Adipocyte (in vitro differentiated cells): Measurements from ENCODE around the gene ARL4C.

ENCODE experiments used
- DNase-seq: peaks from one replicate; pipeline ENCODE4 v3.0.0-alpha.2; 2015; ENCODE audit warnings: low read depth
- H3K27me3 ChIP-seq: replicated peaks from 2 replicates; pipeline ENCODE4 v1.7.0; 2013; ENCODE audit warnings: mild to moderate bottlenecking, low read length, moderate library complexity; ENCODE audit not compliant: control insufficient read depth, insufficient read depth
- H3K36me3 ChIP-seq: 2 replicates; pipeline ENCODE4 v1.7.0; 2013; ENCODE audit warnings: low read length, mild to moderate bottlenecking, moderate library complexity; ENCODE audit not compliant: control insufficient read depth, insufficient read depth, severe bottlenecking
- H3K4me1 ChIP-seq: 2 replicates; pipeline ENCODE4 v1.7.0; 2013; ENCODE audit warnings: mild to moderate bottlenecking, low read length, moderate library complexity; ENCODE audit not compliant: control insufficient read depth, insufficient read depth
- H3K4me3 ChIP-seq: 2 replicates; pipeline ENCODE4 v1.7.0; 2013; ENCODE audit warnings: mild to moderate bottlenecking, low read length, moderate library complexity
- H3K9ac ChIP-seq: 2 replicates; pipeline ENCODE4 v1.7.0; 2013; ENCODE audit warnings: mild to moderate bottlenecking, low read length, moderate library complexity
- H3K9me3 ChIP-seq: 2 replicates; pipeline ENCODE4 v1.7.0; 2013; ENCODE audit warnings: mild to moderate bottlenecking, low read length, moderate library complexity; ENCODE audit not compliant: control insufficient read depth

ARL4C gene

GRCh38 chr2:234521536-234521935 lies 24.7 kb upstream of the ARL4C start:
- DNase-seq = no peak
- Histone ChIP-seq H3K36me3 (no peaks in the 10 kb centered on the region), H3K27me3 (peaks cover 4% of the 10 kb centered on the region), H3K9me3 (peaks cover 5% of the 10 kb centered on the region), H3K9ac (no peak overlapping the region), H3K4me3 (no peak overlapping the region), H3K4me1 (no peaks in the 10 kb centered on the region)

GRCh38 chr2:234518986-234519642 lies 22.2 kb upstream of the ARL4C start:
- Histone ChIP-seq H3K36me3 (no peaks in the 10 kb centered on the region), H3K4me3 (no peak overlapping the region), H3K27me3 (peaks cover 4% of the 10 kb centered on the region), H3K9ac (no peak overlapping the region), H3K9me3 (no peaks in the 10 kb centered on the region), H3K4me1 (no peaks in the 10 kb centered on the region)
- no peak for DNase-seq

- Histone ChIP-seq H3K27me3 (peaks cover 4% of the 10 kb centered on the region), H3K36me3 (no peaks in the 10 kb centered on the region)
These were observed 21.1 kb upstream of the ARL4C start for GRCh38 chr2:234517971-234518370.

DNA sequence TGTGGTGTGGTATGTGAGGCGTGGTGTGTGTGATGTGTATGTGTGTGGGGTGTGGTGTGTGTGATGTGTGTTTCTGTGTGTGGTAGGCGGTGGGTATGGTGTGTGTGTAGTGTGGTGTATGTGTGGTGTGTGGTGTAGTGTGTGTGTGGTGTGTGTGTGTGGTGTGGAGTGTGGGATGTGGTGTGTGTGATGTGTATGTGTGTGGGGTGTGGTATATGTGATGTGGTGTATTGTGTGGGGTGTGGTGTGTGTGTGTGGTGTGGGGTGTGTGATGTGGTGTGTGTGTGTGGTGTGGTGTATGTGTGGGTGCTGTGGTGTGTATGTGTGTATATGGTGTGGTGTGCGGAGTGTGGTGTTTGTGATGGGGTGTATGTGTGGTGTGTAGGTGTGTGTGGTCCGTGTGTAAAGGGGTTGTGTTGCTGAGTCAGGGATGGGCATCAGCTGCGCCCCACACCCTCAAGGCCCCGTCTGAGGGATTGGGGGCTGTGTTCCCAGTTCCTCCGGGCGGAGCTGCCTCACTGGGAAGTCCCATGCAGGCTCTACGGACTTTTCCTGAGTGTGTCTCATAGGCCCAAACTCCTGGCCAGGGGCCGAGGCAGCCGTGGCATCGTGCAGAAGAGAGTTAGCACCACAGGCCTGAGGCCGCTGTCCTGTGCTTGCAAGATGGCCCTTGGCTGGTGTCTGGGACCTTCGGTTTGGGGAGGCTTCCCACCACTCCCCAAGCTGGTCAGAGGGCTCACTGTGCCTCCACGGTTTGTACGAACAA lies 18.2 kb upstream of the ARL4C start:
- Histone ChIP-seq H3K9ac (no peak overlapping the region), H3K27me3 (peaks cover 4% of the 10 kb centered on the region), H3K36me3 (no peaks in the 10 kb centered on the region), H3K4me1 (no peaks in the 10 kb centered on the region), H3K9me3 (no peaks in the 10 kb centered on the region), H3K4me3 (no peak overlapping the region)
- no peak for DNase-seq

More at GRCh38 chr2:234517971-234518370, 21.1 kb upstream of the ARL4C start:
- Histone ChIP-seq H3K9me3 (no peaks in the 10 kb centered on the region), H3K4me1 (no peaks in the 10 kb centered on the region), H3K9ac (no peak overlapping the region), H3K4me3 (no peak overlapping the region)
- DNase-seq = no peak

DNA sequence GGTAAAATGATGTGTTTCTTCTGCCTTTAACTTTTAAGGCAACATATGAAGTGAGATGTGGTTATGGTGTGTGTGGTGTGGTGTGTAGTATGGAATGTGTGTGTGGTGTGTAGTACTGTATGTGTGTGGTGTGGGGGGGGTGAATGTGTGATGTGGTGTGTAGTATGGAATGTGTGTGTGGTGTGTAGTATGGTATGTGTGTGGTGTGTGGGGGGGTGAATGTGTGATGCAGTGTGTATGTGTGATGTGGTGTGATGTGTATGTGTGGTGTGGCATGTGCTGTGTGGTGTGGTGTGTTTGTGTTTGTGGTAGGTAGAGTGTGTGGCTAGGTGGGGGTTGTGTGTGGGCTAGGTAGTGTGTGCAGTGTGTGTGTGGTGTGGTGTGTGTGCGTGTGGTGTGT lies 17.2 kb upstream of the ARL4C start:
- Histone ChIP-seq H3K9me3 (no peaks in the 10 kb centered on the region), H3K27me3 (peaks cover 4% of the 10 kb centered on the region), H3K36me3 (no peaks in the 10 kb centered on the region), H3K4me1 (no peaks in the 10 kb centered on the region), H3K4me3 (no peak overlapping the region), H3K9ac (no peak overlapping the region)
- DNase-seq = no peak

DNA sequence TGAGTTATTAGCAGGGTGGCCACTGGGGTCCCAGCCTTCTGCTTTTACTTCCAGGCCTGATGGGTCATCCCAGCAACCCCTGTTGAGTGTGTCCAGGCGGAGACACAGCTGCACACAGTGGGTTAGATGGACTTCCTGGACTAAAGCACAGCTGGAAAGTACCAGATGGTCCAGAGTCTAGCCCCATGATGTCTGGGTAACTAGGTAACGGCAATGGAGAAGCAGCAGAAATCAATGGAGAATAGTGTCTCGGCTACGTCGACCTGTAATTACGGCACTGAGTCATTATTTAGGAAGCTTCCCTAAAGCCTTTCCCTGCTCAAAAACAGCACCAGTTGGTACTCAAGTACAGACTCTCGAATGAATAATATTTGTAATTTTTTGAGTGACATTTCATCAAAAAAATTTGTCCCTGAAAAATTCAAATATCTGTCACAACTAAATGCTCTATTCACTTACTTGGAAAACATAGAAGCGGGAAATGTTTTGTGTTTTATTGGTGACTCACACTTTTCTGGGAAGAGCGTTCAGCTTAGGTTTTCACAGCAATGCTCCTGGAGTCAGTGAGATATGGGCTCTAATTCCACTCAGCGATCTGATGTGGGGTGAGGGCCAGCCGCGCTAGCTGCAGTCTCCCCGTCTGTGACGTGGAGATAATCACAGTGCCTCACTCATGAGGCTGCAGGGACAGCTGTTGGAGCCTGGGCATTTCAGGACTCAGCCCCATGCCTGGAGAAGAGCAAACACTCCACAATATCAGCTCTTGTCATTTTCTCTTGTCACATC lies 16.2 kb upstream of the ARL4C start:
- H3K9me3 ChIP-seq = no peaks in the 10 kb centered on the region
- no peak overlapping the region for H3K9ac ChIP-seq
- DNase-seq = no peak
- no peaks in the 10 kb centered on the region for H3K4me1 ChIP-seq
- H3K4me3 ChIP-seq = no peak overlapping the region
- H3K27me3 ChIP-seq = peaks cover 1% of the 10 kb centered on the region
- H3K36me3 ChIP-seq = no peaks in the 10 kb centered on the region

DNA sequence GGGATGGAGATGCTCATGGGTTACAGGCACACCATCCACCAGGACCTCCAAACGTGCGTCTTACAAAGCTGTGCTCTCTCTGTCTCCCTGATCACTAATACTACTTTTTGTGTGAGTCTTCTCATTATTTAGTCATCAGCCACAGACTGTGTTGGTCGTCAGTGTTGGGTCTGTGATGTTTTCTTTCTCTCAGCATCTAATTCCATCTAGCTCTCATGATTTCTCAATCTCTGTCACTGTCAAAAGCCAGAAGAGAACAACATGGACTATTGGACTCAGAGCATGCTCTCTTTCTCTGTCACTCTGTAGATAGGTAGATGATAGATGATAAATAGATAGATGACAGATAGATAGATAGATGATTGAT lies 6.0 kb upstream of the ARL4C start:
- Histone ChIP-seq H3K9ac (no peak overlapping the region), H3K36me3 (no peaks in the 10 kb centered on the region), H3K9me3 (no peaks in the 10 kb centered on the region), H3K4me3 (no peak overlapping the region), H3K27me3 (peaks cover 4% of the 10 kb centered on the region), H3K4me1 (no peaks in the 10 kb centered on the region)
- DNase-seq = no peak

DNA sequence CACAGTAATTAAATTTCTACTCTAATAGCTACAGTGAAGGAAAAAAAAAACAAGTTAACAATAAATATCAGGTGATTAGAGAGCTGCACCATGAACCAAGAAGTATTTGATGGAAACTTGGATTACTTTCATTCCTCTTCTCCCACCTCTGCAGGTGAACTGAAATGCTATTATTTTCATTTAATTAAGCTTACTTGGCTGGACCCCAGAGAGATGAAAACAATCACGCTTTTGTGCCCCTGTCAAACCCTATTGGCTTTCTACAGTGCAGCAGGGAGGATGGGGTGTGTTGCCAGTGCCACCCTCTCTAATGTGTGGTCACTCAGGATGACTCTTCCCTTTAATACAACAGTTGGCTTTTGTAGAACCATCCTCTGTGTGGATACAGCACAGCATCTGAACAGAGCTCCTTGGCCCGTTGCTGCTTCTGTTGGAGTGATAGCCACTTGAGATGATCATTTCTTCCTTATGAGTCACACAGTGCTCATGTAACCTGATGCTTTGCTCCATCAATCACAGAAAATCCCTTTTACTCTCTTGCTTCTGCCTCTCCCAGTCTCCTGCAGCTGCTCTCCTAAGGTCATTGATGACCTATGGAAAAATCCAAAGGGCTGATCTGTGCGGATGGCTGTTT lies 5.5 kb upstream of the ARL4C start:
- Histone ChIP-seq H3K27me3 (peaks cover 4% of the 10 kb centered on the region), H3K4me3 (no peak overlapping the region), H3K4me1 (no peaks in the 10 kb centered on the region), H3K9me3 (no peaks in the 10 kb centered on the region), H3K9ac (no peak overlapping the region), H3K36me3 (no peaks in the 10 kb centered on the region)
- DNase-seq = peak; percentile 69

- Histone ChIP-seq H3K9ac (no peak overlapping the region), H3K27me3 (peaks cover 4% of the 10 kb centered on the region), H3K9me3 (no peaks in the 10 kb centered on the region), H3K4me3 (no peak overlapping the region), H3K4me1 (peaks cover 8% of the 10 kb centered on the region), H3K36me3 (no peaks in the 10 kb centered on the region)
- peak; percentile 77 for DNase-seq
These were observed 3.6 kb upstream of the ARL4C start for GRCh38 chr2:234500394-234501006.

DNA sequence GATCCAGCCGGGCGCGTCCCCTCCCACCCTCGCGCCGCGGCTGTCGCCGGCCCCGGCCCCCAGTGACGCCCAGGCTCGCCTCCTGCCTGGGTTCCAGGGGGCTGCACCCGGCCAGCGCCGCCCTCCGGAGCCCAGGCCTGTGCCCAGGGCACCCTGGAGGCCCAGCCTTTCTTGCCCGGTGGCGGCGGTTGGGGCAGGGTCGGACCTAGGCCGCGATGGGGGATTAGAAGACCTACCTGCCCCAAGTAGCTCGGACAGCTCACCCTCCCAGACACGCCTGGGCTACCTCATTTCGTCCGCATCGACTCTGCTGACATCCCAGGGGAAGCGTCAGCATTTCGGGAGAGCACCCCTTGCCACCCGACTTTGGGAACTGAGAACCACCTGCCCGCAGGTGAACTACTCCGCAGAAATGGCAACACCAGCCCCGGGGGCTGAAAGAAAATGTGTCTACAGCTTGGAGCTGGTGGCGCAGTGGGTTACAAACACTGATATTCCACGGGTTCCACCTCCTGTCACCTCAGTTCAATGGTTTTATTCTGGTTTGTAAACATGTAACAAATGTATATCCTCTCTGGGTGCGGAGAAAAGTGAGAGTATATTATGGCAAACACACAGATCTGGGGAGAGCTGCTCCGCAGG lies 834 bp upstream of the ARL4C start:
- Histone ChIP-seq H3K9ac (peak overlapping the region; percentile 42), H3K4me1 (peaks cover 8% of the 10 kb centered on the region), H3K4me3 (peak overlapping the region; percentile 47), H3K9me3 (no peaks in the 10 kb centered on the region), H3K27me3 (no peaks in the 10 kb centered on the region), H3K36me3 (no peaks in the 10 kb centered on the region)
- no peak for DNase-seq
